Pancreas (tissue), 10 donors: ENCODE results near the gene PALLD. TPM values are rescaled to one million over a fixed set of nuclear protein-coding genes. Genes with fewer than 3 reads are reported as not detected.

Experiments
- ATAC-seq, 4 donors: fragments of 200-7000 bp; cut with Tn5 transposase; one replicate each; pipeline versions ENCODE4 v1.8.0 to v1.9.1; 2020; ENCODE audit warnings: mild to moderate bottlenecking in 4 of 4, moderate library complexity in 4 of 4
- DNase-seq, 6 donors: peaks; one replicate each; pipeline ENCODE4 v3.0.0-alpha.2; 2020
- FAIRE-seq: peaks from 2 replicates; lab custom pipeline; 2012; peaks lifted over from hg19 to GRCh38; lab: Jason Lieb, UNC
- H3K27ac ChIP-seq, 4 donors: fragments of 200-600 bp; sonication (generic); 1 replicate in 3 of 4; 2 replicates in 1 of 4; pipeline versions ENCODE4 v1.5.0 to v1.8.0; 2020
- H3K27me3 ChIP-seq, 4 donors: fragments of 200-600 bp; one replicate each; pipeline ENCODE4 v1.8.0; 2021
- H3K36me3 ChIP-seq, 3 donors: fragments of 200-600 bp; sonication (generic) in 1 of 3; one replicate each; pipeline versions ENCODE4 v1.5.0 to v1.8.0; 2020 to 2021
- H3K4me1 ChIP-seq, 3 donors: fragments of 200-600 bp; one replicate each; pipeline ENCODE4 v1.8.0; 2021
- H3K4me3 ChIP-seq, 4 donors: fragments of 200-600 bp; sonication (generic) in 2 of 4; one replicate each; pipeline versions ENCODE4 v1.5.0 to v1.8.0; 2020 to 2021
- H3K9me3 ChIP-seq, 4 donors: fragments of 200-600 bp; one replicate each; pipeline ENCODE4 v1.8.0; 2021
- CTCF ChIP-seq, 4 donors: fragments of 200-600 bp; sonication (generic) in 3 of 4; IDR thresholded peaks; one replicate each; pipeline versions ENCODE4 v1.5.0 to v1.8.0; 2021; ENCODE audit warnings: antibody characterized with exemption in 4 of 4
- WGBS, 2 donors: extraction: QIAGEN DNeasy Blood & Tissue Kit; methylation state at CpG; one replicate each; pipeline ENCODE4 v1.1.7; 2013; 5-methylcytosine and 5-hydroxymethylcytosine counted together
- intact Hi-C, 3 donors: fragments of 100-400 bp; cut with DNase I; formaldehyde crosslinking; loops; one replicate each; pipeline versions ENCODE4 v1.11.1 to v1.14.2; 2022
- polyA plus RNA-seq, 2 donors: library from polyadenylated mRNA; stranded (reverse); fragments of 200-250 nt; gene quantifications; one replicate each; pipeline ENCODE4 v1.2.3, GENCODE V29; 2013
- total RNA-seq, 6 donors: library from RNA; stranded (reverse); fragmentation: NEBNext Ultra II Directional in 4 of 6; extraction: Animal tissue kit (Norgen Biotek cat#: 25700) in 4 of 6; gene quantifications; one replicate each; pipeline versions ENCODE4 v1.2.1 to v1.2.4, GENCODE V29; 2021 to 2023
- donor health status: healthy with polysubstance abuse.
- donor health status: DM: no; HTN: no; CAD: no; lungs with moderate emphysema.
- donor health status: DM: no; HTN: no; CAD: no.
- donor health status: control.
- donor health status: control.
- donor health status: Bipolar disorder and iron deficiency.
- donor health status: DM: yes; HTN: yes; CAD: no.
- donor health status: DM: no; HTN: no; CAD: no.
- donor health status: DM: no; HTN: no; CAD: no.
- donor health status: DM: yes; HTN: yes; CAD: no.

Gene PALLD
- total and polyA plus RNA-seq, 8 donors = 4.4 to 44.2 (median 14.1) TPM

- DNase-seq (no peak), ATAC-seq (no peak), FAIRE-seq (no peak)
- 88 to 92% methylated on average over 5 of the region's 5 CpGs for WGBS, 2 donors
- TF ChIP-seq CTCF (IDR thresholded peaks at IDR 0.05) = no peak
- no peaks in the 10 kb centered on the region for H3K36me3 ChIP-seq
- H3K4me3 ChIP-seq = no peak overlapping the region
- H3K27ac ChIP-seq = no peak overlapping the region
- intact Hi-C loops = no loop called here
- no peaks in the 10 kb centered on the region for H3K27me3 ChIP-seq
- H3K4me1 ChIP-seq = peaks cover 0 to under 1% (median 0%) of the 10 kb centered on the region in 3 donors
- no peaks in the 10 kb centered on the region for H3K9me3 ChIP-seq
Measured at GRCh38 chr4:168555437-168555836, 58.6 kb downstream of the PALLD start.

- Histone ChIP-seq H3K27me3 (no peaks in the 10 kb centered on the region), H3K36me3 (no peaks in the 10 kb centered on the region), H3K4me3 (no peak overlapping the region), H3K27ac (no peak overlapping the region), H3K4me1 (peaks cover 0 to 3% (median 0%) of the 10 kb centered on the region in 3 donors), H3K9me3 (no peaks in the 10 kb centered on the region)
- DNase-seq = no peak
- no peak for ATAC-seq
- no peak for TF ChIP-seq CTCF (IDR thresholded peaks at IDR 0.05)
- 96 to 97% methylated on average over 3 of the region's 3 CpGs for WGBS, 2 donors
- no peak for FAIRE-seq
- intact Hi-C loops = no loop called here
Measured at GRCh38 chr4:168557658-168558057, 60.8 kb downstream of the PALLD start.

GRCh38 chr4:168558599-168558998 is 61.7 kb downstream of the PALLD start:
- H3K27ac ChIP-seq = no peak overlapping the region
- no peaks in the 10 kb centered on the region for H3K36me3 ChIP-seq
- DNase-seq (no peak), ATAC-seq (no peak), FAIRE-seq (no peak)
- H3K4me1 ChIP-seq = peaks cover 0 to 3% (median 0%) of the 10 kb centered on the region in 3 donors
- no peaks in the 10 kb centered on the region for H3K9me3 ChIP-seq
- WGBS, 2 donors = 72 to 80% methylated on average over 1 of the region's 1 CpG
- no peaks in the 10 kb centered on the region for H3K27me3 ChIP-seq
- intact Hi-C loops = no loop called here
- H3K4me3 ChIP-seq = no peak overlapping the region
- TF ChIP-seq CTCF (IDR thresholded peaks at IDR 0.05) = no peak

- peak; percentile 61 to 98 (median 88) for ATAC-seq
- DNase-seq = peak in 1 of 6 donors; percentile 68
- no peak for TF ChIP-seq CTCF (IDR thresholded peaks at IDR 0.05)
- intact Hi-C loops = no loop called here
- peaks cover 0 to 3% (median 0%) of the 10 kb centered on the region in 3 donors for H3K4me1 ChIP-seq
- no peak overlapping the region for H3K4me3 ChIP-seq
- no peaks in the 10 kb centered on the region for H3K36me3 ChIP-seq
- no peaks in the 10 kb centered on the region for H3K9me3 ChIP-seq
- WGBS, 2 donors = 29 to 33% methylated on average over 3 of the region's 3 CpGs
- FAIRE-seq = no peak
- H3K27ac ChIP-seq = no peak overlapping the region
- no peaks in the 10 kb centered on the region for H3K27me3 ChIP-seq
Measured at GRCh38 chr4:168560184-168561180, 63.6 kb downstream of the PALLD start.
